Astrocyte of the cerebellum (primary cell): ENCODE data around the gene BACE1-AS.

Source experiments
- DNase-seq: peaks from one replicate; pipeline ENCODE4 v3.0.0-alpha.2; 2011; ENCODE audit warnings: low read depth
- H3K4me3 ChIP-seq: 2 replicates; pipeline ENCODE4 v1.5.1; 2011; ENCODE audit warnings: mild to moderate bottlenecking, low read depth, low read length, moderate library complexity
- CTCF ChIP-seq: IDR thresholded peaks from 2 replicates; pipeline ENCODE4 v1.5.1; 2012; ENCODE audit warnings: low read length, low read depth, moderate library complexity, mild to moderate bottlenecking; ENCODE audit errors: missing control alignments
- in situ Hi-C: cut with HindIII; loops from 2 replicates; pipeline ENCODE4 v1.10.0; 2017; ENCODE audit warnings: low sequenced_read_pairs

Gene BACE1-AS

DNA sequence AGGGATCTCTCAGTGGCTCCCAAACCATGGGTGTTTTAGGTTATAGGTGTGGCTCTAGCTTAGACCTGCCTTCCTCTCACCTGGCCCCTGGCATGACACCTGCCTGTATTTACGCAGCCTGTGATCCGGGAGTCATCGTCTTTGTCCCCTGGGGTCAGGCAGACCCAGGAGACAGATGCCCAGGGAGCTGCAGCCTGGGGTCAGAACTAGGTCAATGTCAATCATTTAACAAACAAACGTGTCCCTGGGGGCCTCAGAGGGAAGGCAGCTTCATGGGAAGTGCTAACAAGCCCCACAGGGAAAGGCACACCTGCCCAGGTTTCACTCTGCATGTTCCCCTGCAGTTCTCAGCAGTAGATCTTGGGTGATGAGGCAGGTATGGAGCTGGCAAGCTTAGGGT is 12.0 kb downstream of the BACE1-AS start:
- no peak overlapping the region for H3K4me3 ChIP-seq
- in situ Hi-C loops = no loop called here
- DNase-seq = no peak
- TF ChIP-seq CTCF = no peak

- in situ Hi-C loops = no loop called here
These were observed 12.6 kb downstream of the BACE1-AS start for GRCh38 chr11:117303646-117304315.

GRCh38 chr11:117305145-117305544 is 14.0 kb downstream of the BACE1-AS start:
- H3K4me3 ChIP-seq = no peak overlapping the region
- no peak for DNase-seq
- no peak for TF ChIP-seq CTCF
- in situ Hi-C loops = no loop called here

More at GRCh38 chr11:117303646-117304315, 12.6 kb downstream of the BACE1-AS start:
- no peak overlapping the region for H3K4me3 ChIP-seq
- no peak for TF ChIP-seq CTCF
- DNase-seq = no peak

DNA sequence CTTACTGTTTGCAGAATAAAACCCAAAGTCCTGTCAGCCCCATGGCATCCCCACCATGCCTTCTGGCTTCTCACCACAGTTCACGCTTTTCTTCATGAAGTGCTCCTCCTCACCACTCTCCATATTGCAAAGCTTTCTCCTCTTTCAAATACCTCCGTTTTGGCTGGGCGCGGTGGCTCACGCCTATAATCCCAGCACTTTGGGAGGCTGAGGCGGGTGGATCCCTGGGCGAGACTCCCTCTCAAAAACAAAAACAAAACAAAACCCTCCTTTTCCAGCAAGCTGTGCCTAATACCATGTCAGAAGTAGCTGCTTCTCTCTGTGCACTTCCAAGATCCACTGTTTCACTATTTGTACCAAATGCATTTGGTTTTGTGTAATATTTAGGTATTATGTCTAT is 18.2 kb downstream of the BACE1-AS start:
- no peak for TF ChIP-seq CTCF
- DNase-seq = no peak
- H3K4me3 ChIP-seq = no peak overlapping the region
- in situ Hi-C loops = no loop called here

- in situ Hi-C loops = no loop called here
- DNase-seq = no peak
- no peak overlapping the region for H3K4me3 ChIP-seq
- no peak for TF ChIP-seq CTCF
These were observed 21.9 kb downstream of the BACE1-AS start for GRCh38 chr11:117313091-117313490.

DNA sequence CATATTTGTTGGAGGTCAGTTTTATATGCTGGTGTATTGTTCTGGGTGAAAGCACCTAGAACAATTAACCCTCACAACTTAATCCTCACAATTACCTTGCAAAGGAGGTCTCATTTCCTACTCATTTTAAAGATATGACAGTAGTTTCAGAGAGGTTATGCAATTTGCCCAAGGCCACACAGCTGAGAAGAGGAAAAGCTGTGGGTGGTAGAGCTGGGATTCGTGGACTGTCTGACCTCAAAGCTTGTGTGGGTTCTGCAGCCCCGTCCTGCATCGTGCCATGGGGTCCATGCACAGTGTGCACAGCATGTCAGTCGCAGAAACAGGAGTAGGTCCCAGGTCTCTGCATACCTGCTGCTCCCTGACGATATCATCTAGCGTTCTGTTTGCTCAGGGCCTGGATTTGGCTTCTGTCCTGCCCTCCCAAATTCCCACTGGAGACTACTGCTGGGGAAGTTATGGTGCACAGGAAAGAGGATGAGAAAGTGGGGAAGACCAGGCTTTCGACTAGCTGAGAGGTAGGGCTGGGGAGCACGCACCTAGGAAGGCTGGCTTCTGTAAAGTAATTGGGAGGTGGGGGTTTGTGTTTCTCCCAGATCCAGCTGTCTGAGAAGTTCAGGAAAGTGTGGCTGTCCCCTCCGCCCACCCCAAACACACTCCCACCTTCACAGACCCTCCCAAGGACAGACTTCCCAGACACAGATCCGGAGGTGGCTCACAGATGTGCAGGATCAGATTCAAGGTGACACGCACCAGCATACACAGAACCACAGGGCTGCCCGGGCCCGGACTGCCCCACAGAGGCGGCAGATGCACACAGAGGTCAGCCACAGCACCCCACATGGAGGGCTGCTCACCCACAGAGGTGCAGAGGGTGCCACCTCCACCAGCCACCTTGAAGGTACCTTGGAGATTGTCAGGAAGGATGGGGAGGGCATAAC is 23.0 kb downstream of the BACE1-AS start:
- in situ Hi-C loops = no loop called here
- no peak for DNase-seq
- peak overlapping the region; percentile 86 for H3K4me3 ChIP-seq
- TF ChIP-seq CTCF = no peak
